HEK293 (cell line): ENCODE data around the gene PPARG.

Experiments used
- CTCF ChIA-PET: fragments of 350-600 bp; formaldehyde crosslinking; extraction: SDS; loops from one replicate; lab custom pipeline; 2021; ENCODE audit warnings: antibody characterized with exemption; lab: Yijun Ruan, JAX
- POLR2A ChIA-PET: fragments of 300-600 bp; formaldehyde crosslinking; extraction: SDS; loops from one replicate; lab custom pipeline; 2020; ENCODE audit warnings: antibody characterized with exemption, inconsistent platforms; lab: Yijun Ruan, JAX
- H3K27ac ChIP-seq: fragments of 200-500 bp; sonication (Bioruptor generic); 2 replicates; pipeline ENCODE4 v1.5.1; 2014; ENCODE audit warnings: low read depth, low read length, control low read depth, inconsistent platforms; ENCODE audit errors: extremely low read depth
- H3K36me3 ChIP-seq, 2 experiments: fragments of 200-500 bp in 1 of 2; sonication (Bioruptor generic) in 1 of 2; 1 replicate in 1 of 2; 2 replicates in 1 of 2; pipeline ENCODE4 v1.5.1; 2014 to 2017; ENCODE audit warnings: inconsistent platforms in 2 of 2, low read length in 2 of 2; ENCODE audit not compliant: control insufficient read depth in 2 of 2, insufficient read depth in 1 of 2
- H3K4me1 ChIP-seq: fragments of 200-500 bp; sonication (Bioruptor generic); 2 replicates; pipeline ENCODE4 v1.5.1; 2014; ENCODE audit warnings: mild to moderate bottlenecking, low read length, inconsistent platforms; ENCODE audit not compliant: control insufficient read depth, insufficient read depth
- H3K4me3 ChIP-seq: 2 replicates; pipeline ENCODE4 v1.5.1; 2011; ENCODE audit warnings: low read depth, mild to moderate bottlenecking, control low read depth, low read length, moderate library complexity
- H3K9me3 ChIP-seq: fragments of 200-500 bp; sonication (Bioruptor generic); 2 replicates; pipeline ENCODE4 v1.5.1; 2014; ENCODE audit warnings: low read depth, low read length, inconsistent platforms; ENCODE audit not compliant: control insufficient read depth, insufficient read depth
- BCL11B ChIP-seq: fragments of 450-650 bp; formaldehyde crosslinking; IDR thresholded peaks from 2 replicates; pipeline ENCODE4 v1.5.1; 2016; ENCODE audit warnings: low read depth, missing biosample characterization, missing genetic modification characterization
- EGR2 ChIP-seq: fragments of 450-650 bp; formaldehyde crosslinking; IDR thresholded peaks from 2 replicates; pipeline ENCODE4 v1.5.1; 2016; ENCODE audit warnings: low read depth, missing biosample characterization, missing genetic modification characterization
- FEZF1 ChIP-seq: fragments of 450-650 bp; formaldehyde crosslinking; IDR thresholded peaks from 2 replicates; pipeline ENCODE4 v1.5.1; 2016; ENCODE audit warnings: missing biosample characterization, missing genetic modification characterization
- GLIS1 ChIP-seq: fragments of 450-650 bp; formaldehyde crosslinking; IDR thresholded peaks from 2 replicates; pipeline ENCODE4 v1.5.1; 2016; ENCODE audit warnings: missing biosample characterization, missing genetic modification characterization
- HOXC10 ChIP-seq: sonication (generic); formaldehyde crosslinking; IDR thresholded peaks from 2 replicates; pipeline ENCODE4 v1.8.1; 2023; ENCODE audit warnings: mild to moderate bottlenecking, missing genetic modification reagents
- KLF10 ChIP-seq: fragments of 450-650 bp; IDR thresholded peaks from 2 replicates; pipeline ENCODE4 v1.5.1; 2018; ENCODE audit warnings: missing biosample characterization, mild to moderate bottlenecking, missing genetic modification characterization
- KLF17 ChIP-seq: fragments of 450-650 bp; formaldehyde crosslinking; IDR thresholded peaks from 2 replicates; pipeline ENCODE4 v1.5.1; 2016; ENCODE audit warnings: missing biosample characterization, missing genetic modification characterization
- KLF9 ChIP-seq: fragments of 450-650 bp; formaldehyde crosslinking; IDR thresholded peaks from 2 replicates; pipeline ENCODE4 v1.5.1; 2016; ENCODE audit warnings: missing biosample characterization, missing genetic modification characterization, low read depth
- PRDM1 ChIP-seq: fragments of 450-650 bp; formaldehyde crosslinking; IDR thresholded peaks from 2 replicates; pipeline ENCODE4; 2016; ENCODE audit warnings: missing biosample characterization, missing genetic modification characterization
- RBAK ChIP-seq: fragments of 450-650 bp; formaldehyde crosslinking; IDR thresholded peaks from 2 replicates; pipeline ENCODE4 v1.5.1; 2016; ENCODE audit warnings: missing biosample characterization, missing genetic modification characterization
- SP3 ChIP-seq: fragments of 450-650 bp; formaldehyde crosslinking; IDR thresholded peaks from 2 replicates; pipeline ENCODE4 v1.5.1; 2016; ENCODE audit warnings: missing biosample characterization, missing genetic modification characterization
- ZBTB11 ChIP-seq: fragments of 450-650 bp; formaldehyde crosslinking; conservative IDR thresholded peaks from 2 replicates; pipeline ENCODE4 v1.5.1; 2016; ENCODE audit warnings: low read depth, missing biosample characterization, missing genetic modification characterization
- ZNF148 ChIP-seq: fragments of 450-650 bp; formaldehyde crosslinking; IDR thresholded peaks from 2 replicates; pipeline ENCODE4 v1.5.0; 2017; ENCODE audit warnings: missing biosample characterization, missing genetic modification characterization, borderline replicate concordance
- ZNF174 ChIP-seq: fragments of 450-650 bp; formaldehyde crosslinking; IDR thresholded peaks from 2 replicates; pipeline ENCODE4 v1.5.0; 2017; ENCODE audit warnings: missing biosample characterization, mild to moderate bottlenecking, missing genetic modification characterization
- ZNF248 ChIP-seq: fragments of 450-650 bp; formaldehyde crosslinking; IDR thresholded peaks from 2 replicates; pipeline ENCODE4 v1.5.1; 2017; ENCODE audit warnings: missing biosample characterization, missing genetic modification characterization
- ZNF354C ChIP-seq: fragments of 450-650 bp; formaldehyde crosslinking; IDR thresholded peaks from 2 replicates; pipeline ENCODE4 v1.5.1; 2016; ENCODE audit warnings: missing biosample characterization, missing genetic modification characterization, low read depth, borderline replicate concordance
- ZNF416 ChIP-seq: fragments of 450-650 bp; formaldehyde crosslinking; IDR thresholded peaks from 2 replicates; pipeline ENCODE4 v1.5.1; 2016; ENCODE audit warnings: missing biosample characterization, missing genetic modification characterization
- ZNF473 ChIP-seq: fragments of 450-650 bp; formaldehyde crosslinking; IDR thresholded peaks from 2 replicates; pipeline ENCODE4 v1.5.1; 2017; ENCODE audit warnings: missing biosample characterization, missing genetic modification characterization
- ZNF501 ChIP-seq: fragments of 450-650 bp; formaldehyde crosslinking; IDR thresholded peaks from 2 replicates; pipeline ENCODE4 v1.5.1; 2016; ENCODE audit warnings: missing biosample characterization, missing genetic modification characterization
- ZNF513 ChIP-seq: fragments of 450-650 bp; IDR thresholded peaks from 2 replicates; pipeline ENCODE4 v1.5.1; 2018; ENCODE audit warnings: missing biosample characterization, missing genetic modification characterization
- ZNF677 ChIP-seq: fragments of 450-650 bp; IDR thresholded peaks from 2 replicates; pipeline ENCODE4 v1.5.0; 2018; ENCODE audit warnings: missing biosample characterization, mild to moderate bottlenecking, missing genetic modification characterization, moderate library complexity
- ZNF701 ChIP-seq: fragments of 450-650 bp; formaldehyde crosslinking; IDR thresholded peaks from 2 replicates; pipeline ENCODE4 v1.5.1; 2016; ENCODE audit warnings: missing biosample characterization, missing genetic modification characterization
- ZNF843 ChIP-seq: fragments of 450-650 bp; formaldehyde crosslinking; IDR thresholded peaks from 2 replicates; pipeline ENCODE4 v1.5.1; 2016; ENCODE audit warnings: missing biosample characterization, missing genetic modification characterization
- ZSCAN4 ChIP-seq: fragments of 450-650 bp; formaldehyde crosslinking; IDR thresholded peaks from 2 replicates; pipeline ENCODE4 v1.5.1; 2017; ENCODE audit warnings: missing biosample characterization, missing genetic modification characterization

Gene PPARG

GRCh38 chr3:12328837-12329462 lies 40.1 kb downstream of the PPARG start (continued):
- TF ChIP-seq RBAK (no peak), ZNF513 (no peak)

- CTCF ChIA-PET = interaction anchor here (1.1 to 1.2 kb wide), 2 partner anchors 17 to 200 kb away, joined by 3 to 4 read pairs; no protein-coding TSS in a partner anchor
Measured at GRCh38 chr3:12334786-12335185, 45.9 kb downstream of the PPARG start.

GRCh38 chr3:12335421-12335820 lies 46.6 kb downstream of the PPARG start:
- ChIA-PET CTCF (interaction anchor here (1.1 to 1.2 kb wide), 2 partner anchors 16 to 201 kb away, joined by 3 to 4 read pairs; no protein-coding TSS in a partner anchor), POLR2A (no interaction called here)
- Histone ChIP-seq H3K27ac (no peak overlapping the region), H3K36me3 (no peaks in the 10 kb centered on the region), H3K4me3 (no peak overlapping the region), H3K4me1 (no peaks in the 10 kb centered on the region), H3K9me3 (no peaks in the 10 kb centered on the region)
- no peak for TF ChIP-seq ZNF416
- TF ChIP-seq ZNF148 (tag by site-specific recombination) = no peak
- TF ChIP-seq GLIS1 (tag by site-specific recombination) = no peak
- TF ChIP-seq SP3 (tag by site-specific recombination) = no peak
- no peak for TF ChIP-seq ZNF677 (tag by site-specific recombination)
- no peak for TF ChIP-seq KLF17
- TF ChIP-seq KLF9 = no peak
- no peak for TF ChIP-seq EGR2 (tag by site-specific recombination)
- no peak for TF ChIP-seq ZNF843 (tag by site-specific recombination)
- TF ChIP-seq ZNF354C = no peak
- TF ChIP-seq HOXC10 (CRISPR knock-in tag) = no peak

More at GRCh38 chr3:12334786-12335185, 45.9 kb downstream of the PPARG start:
- H3K9me3 ChIP-seq = no peaks in the 10 kb centered on the region
- H3K27ac ChIP-seq = no peak overlapping the region
- no peak for TF ChIP-seq PRDM1 (tag by site-specific recombination)
- TF ChIP-seq ZNF701 = no peak
- no peak for TF ChIP-seq ZNF354C
- no peak for TF ChIP-seq ZNF248 (tag by site-specific recombination)
- no peak for TF ChIP-seq ZSCAN4
- no peak for TF ChIP-seq ZNF473
- TF ChIP-seq FEZF1 (tag by site-specific recombination) = no peak
- no peak for TF ChIP-seq ZBTB11
- no peak for TF ChIP-seq ZNF174 (tag by site-specific recombination)
- TF ChIP-seq ZNF501 (tag by site-specific recombination) = no peak
- TF ChIP-seq BCL11B (tag by site-specific recombination) = no peak
- TF ChIP-seq KLF10 (tag by site-specific recombination) = no peak
- no peak overlapping the region for H3K4me3 ChIP-seq
- POLR2A ChIA-PET = no interaction called here
- H3K36me3 ChIP-seq = no peaks in the 10 kb centered on the region
- no peaks in the 10 kb centered on the region for H3K4me1 ChIP-seq
